Astrocyte (in vitro differentiated cells and primary cell): ENCODE measurements around the gene URB1. TPM values are rescaled to one million over a fixed set of nuclear protein-coding genes. Genes with fewer than 3 reads are reported as not detected.

ENCODE experiments used
- DNase-seq: peaks from one replicate; pipeline ENCODE4 v3.0.0-alpha.2; 2010; ENCODE audit warnings: low read depth
- FAIRE-seq: peaks from 2 replicates; lab custom pipeline; 2011; peaks lifted over from hg19 to GRCh38; lab: Jason Lieb, UNC
- H2AFZ ChIP-seq: 2 replicates; pipeline ENCODE4 v1.6.0; 2012; ENCODE audit warnings: low read depth, low read length, inconsistent platforms
- H3K27ac ChIP-seq: 2 replicates; pipeline ENCODE4 v1.5.1; 2011; ENCODE audit warnings: low read depth, low read length, inconsistent platforms
- H3K27me3 ChIP-seq: 2 replicates; pipeline ENCODE4 v1.6.0; 2011; ENCODE audit warnings: low read length, inconsistent platforms; ENCODE audit not compliant: insufficient read depth
- H3K36me3 ChIP-seq: 2 replicates; pipeline ENCODE4 v1.5.1; 2011; ENCODE audit warnings: low read length, inconsistent platforms; ENCODE audit not compliant: insufficient read depth
- H3K4me1 ChIP-seq: 2 replicates; pipeline ENCODE4 v1.5.1; 2011; ENCODE audit warnings: low read length, inconsistent platforms; ENCODE audit not compliant: insufficient read depth
- H3K4me2 ChIP-seq: 2 replicates; pipeline ENCODE4 v1.6.0; 2012; ENCODE audit warnings: low read length, inconsistent platforms
- H3K4me3 ChIP-seq: 2 replicates; pipeline ENCODE4 v1.5.1; 2011; ENCODE audit warnings: low read depth, mild to moderate bottlenecking, low read length, inconsistent platforms; ENCODE audit not compliant: insufficient read depth
- H3K79me2 ChIP-seq: 2 replicates; pipeline ENCODE4 v1.6.0; 2012; ENCODE audit warnings: mild to moderate bottlenecking, low read length, inconsistent platforms; ENCODE audit not compliant: insufficient read depth
- H3K9ac ChIP-seq: 2 replicates; pipeline ENCODE4 v1.6.0; 2012; ENCODE audit warnings: mild to moderate bottlenecking, low read length, inconsistent platforms
- H3K9me3 ChIP-seq: 2 replicates; pipeline ENCODE4 v1.5.1; 2012; ENCODE audit warnings: low read depth, mild to moderate bottlenecking, low read length, inconsistent platforms; ENCODE audit not compliant: insufficient read depth
- H4K20me1 ChIP-seq: 2 replicates; pipeline ENCODE4 v1.6.0; 2012; ENCODE audit warnings: low read length, inconsistent platforms; ENCODE audit not compliant: insufficient read depth
- H3K27ac Mint-ChIP-seq: one replicate; pipeline ENCODE4 v1.8.0; 2021; ENCODE audit warnings: mild to moderate bottlenecking, mixed read lengths; ENCODE audit not compliant: unreplicated experiment
- H3K27me3 Mint-ChIP-seq: one replicate; pipeline ENCODE4 v1.8.0; 2021; ENCODE audit warnings: low read depth, mixed read lengths; ENCODE audit not compliant: unreplicated experiment
- H3K36me3 Mint-ChIP-seq: one replicate; pipeline ENCODE4 v1.8.0; 2021; ENCODE audit warnings: low read depth, mixed read lengths; ENCODE audit not compliant: unreplicated experiment
- H3K4me1 Mint-ChIP-seq: one replicate; pipeline ENCODE4 v1.8.0; 2021; ENCODE audit warnings: low read depth, mixed read lengths; ENCODE audit not compliant: unreplicated experiment
- H3K4me3 Mint-ChIP-seq: one replicate; pipeline ENCODE4 v1.8.0; 2021; ENCODE audit warnings: mild to moderate bottlenecking, moderate library complexity, mixed read lengths; ENCODE audit not compliant: unreplicated experiment
- H3K9me3 Mint-ChIP-seq: one replicate; pipeline ENCODE4 v1.8.0; 2021; ENCODE audit warnings: mild to moderate bottlenecking, mixed read lengths; ENCODE audit not compliant: unreplicated experiment
- EZH2 ChIP-seq: IDR thresholded peaks from 2 replicates; pipeline ENCODE4 v1.6.1; 2012; ENCODE audit warnings: mild to moderate bottlenecking, low read length, inconsistent platforms; ENCODE audit not compliant: insufficient read depth
- total RNA-seq: library from RNA; stranded (reverse); gene quantifications from 2 replicates; pipeline ENCODE4 v1.2.1, GENCODE V29; 2021
- TF ChIP-seq, protein P1 (sequence below): IDR thresholded peaks from 2 replicates; pipeline ENCODE4 v1.5.1; 2011; ENCODE audit warnings: low read depth, mild to moderate bottlenecking, inconsistent platforms, low read length, moderate library complexity; ENCODE audit not compliant: insufficient read depth

URB1 gene
- total RNA-seq, 1 donor from 2014 or later: 19.2 TPM

DNA sequence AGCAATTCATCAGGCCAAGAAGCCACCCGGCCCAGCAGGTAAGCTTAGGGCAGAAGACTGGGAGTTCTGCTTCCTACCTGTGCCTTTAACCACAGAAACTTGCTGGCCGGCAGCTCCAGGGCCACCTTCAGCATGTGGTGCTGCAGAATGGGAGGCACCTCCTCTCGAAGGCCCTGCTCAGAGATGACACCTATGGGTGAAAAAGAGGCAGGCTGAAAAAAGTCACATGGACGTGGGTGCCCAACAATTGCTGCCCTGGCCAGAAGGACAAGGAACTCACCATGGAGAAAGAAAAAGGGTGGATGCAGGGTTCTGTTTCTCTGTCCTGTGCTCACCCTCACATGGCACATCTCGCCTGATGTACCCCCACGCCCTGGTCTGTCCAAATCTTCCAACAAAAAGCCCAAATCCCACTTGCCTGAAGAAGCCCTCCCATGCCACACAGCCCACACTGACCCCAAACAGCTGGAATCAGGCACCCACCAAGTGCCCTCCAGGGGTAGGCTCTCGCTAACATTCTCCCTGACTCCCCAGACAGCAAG lies 33.0 kb downstream of the URB1 start:
- Histone ChIP-seq H3K9ac (no peak overlapping the region), H4K20me1 (peaks cover 25% of the 10 kb centered on the region), H3K4me3 (no peak overlapping the region), H3K9me3 (no peaks in the 10 kb centered on the region), H3K79me2 (peaks cover 4% of the 10 kb centered on the region), H3K27me3 (no peaks in the 10 kb centered on the region), H3K4me1 (no peaks in the 10 kb centered on the region), H3K36me3 (peaks cover 72% of the 10 kb centered on the region), H3K4me2 (no peak overlapping the region), H2AFZ (no peak overlapping the region), H3K27ac (no peak overlapping the region)
- DNase-seq: no peak
- Mint-ChIP-seq H3K27me3 (no peaks in the 10 kb centered on the region), H3K4me1 (peaks cover 5% of the 10 kb centered on the region), H3K36me3 (peaks cover 30% of the 10 kb centered on the region), H3K9me3 (no peaks in the 10 kb centered on the region), H3K27ac (no peak overlapping the region), H3K4me3 (no peak overlapping the region)
- TF ChIP-seq, protein P1, sequence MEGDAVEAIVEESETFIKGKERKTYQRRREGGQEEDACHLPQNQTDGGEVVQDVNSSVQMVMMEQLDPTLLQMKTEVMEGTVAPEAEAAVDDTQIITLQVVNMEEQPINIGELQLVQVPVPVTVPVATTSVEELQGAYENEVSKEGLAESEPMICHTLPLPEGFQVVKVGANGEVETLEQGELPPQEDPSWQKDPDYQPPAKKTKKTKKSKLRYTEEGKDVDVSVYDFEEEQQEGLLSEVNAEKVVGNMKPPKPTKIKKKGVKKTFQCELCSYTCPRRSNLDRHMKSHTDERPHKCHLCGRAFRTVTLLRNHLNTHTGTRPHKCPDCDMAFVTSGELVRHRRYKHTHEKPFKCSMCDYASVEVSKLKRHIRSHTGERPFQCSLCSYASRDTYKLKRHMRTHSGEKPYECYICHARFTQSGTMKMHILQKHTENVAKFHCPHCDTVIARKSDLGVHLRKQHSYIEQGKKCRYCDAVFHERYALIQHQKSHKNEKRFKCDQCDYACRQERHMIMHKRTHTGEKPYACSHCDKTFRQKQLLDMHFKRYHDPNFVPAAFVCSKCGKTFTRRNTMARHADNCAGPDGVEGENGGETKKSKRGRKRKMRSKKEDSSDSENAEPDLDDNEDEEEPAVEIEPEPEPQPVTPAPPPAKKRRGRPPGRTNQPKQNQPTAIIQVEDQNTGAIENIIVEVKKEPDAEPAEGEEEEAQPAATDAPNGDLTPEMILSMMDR: peak; percentile 12
- TF ChIP-seq EZH2: no peak
- no peak for FAIRE-seq

- Histone ChIP-seq H4K20me1 (peaks cover 22% of the 10 kb centered on the region), H3K4me3 (no peak overlapping the region), H3K9me3 (no peaks in the 10 kb centered on the region), H3K9ac (no peak overlapping the region), H3K4me1 (no peaks in the 10 kb centered on the region), H2AFZ (no peak overlapping the region), H3K79me2 (no peaks in the 10 kb centered on the region), H3K4me2 (no peak overlapping the region), H3K27me3 (no peaks in the 10 kb centered on the region), H3K36me3 (peaks cover 87% of the 10 kb centered on the region), H3K27ac (no peak overlapping the region)
- no peaks in the 10 kb centered on the region for H3K27me3 Mint-ChIP-seq
- no peak for FAIRE-seq
- TF ChIP-seq EZH2: no peak
- TF ChIP-seq, protein P1: no peak
- no peak overlapping the region for H3K4me3 Mint-ChIP-seq
- H3K9me3 Mint-ChIP-seq: no peaks in the 10 kb centered on the region
- no peak for DNase-seq
- H3K36me3 Mint-ChIP-seq: peaks cover 25% of the 10 kb centered on the region
- H3K4me1 Mint-ChIP-seq: no peaks in the 10 kb centered on the region
- H3K27ac Mint-ChIP-seq: no peak overlapping the region
Observed at GRCh38 chr21:32356874-32357395, 35.9 kb downstream of the URB1 start.

DNA sequence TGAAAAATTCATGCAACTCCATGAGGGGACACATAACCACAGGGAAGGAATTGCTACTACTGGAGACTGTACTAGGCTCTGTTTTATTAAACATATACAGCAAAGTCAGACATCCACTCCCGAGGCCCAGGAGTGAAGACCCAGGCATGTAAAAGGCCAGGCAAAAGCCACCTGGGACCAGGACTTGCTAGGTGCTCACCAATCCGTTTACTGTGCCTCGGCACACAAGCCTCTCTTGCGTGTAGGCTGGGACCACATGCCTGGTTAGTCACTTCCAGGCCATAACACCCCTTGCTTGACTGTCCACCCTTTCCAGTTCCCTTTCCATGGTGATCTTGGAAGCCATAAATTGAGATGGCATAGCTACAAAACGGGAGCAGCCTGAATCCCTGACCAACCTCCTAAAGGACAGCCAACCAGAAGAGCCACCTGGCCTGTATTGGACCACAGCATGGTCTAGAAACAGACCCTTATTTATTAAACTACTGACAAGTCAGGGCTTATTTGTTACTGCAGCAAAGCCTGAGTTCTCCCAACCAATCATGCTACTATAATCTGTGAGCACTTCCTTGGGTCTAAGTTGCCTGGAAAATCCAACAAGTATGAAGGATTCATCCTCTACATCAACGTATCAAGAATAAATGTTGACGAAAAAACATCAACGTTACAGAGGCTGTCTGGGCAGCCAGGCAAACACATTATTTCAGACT lies 39.7 kb downstream of the URB1 start:
- Mint-ChIP-seq H3K9me3 (no peaks in the 10 kb centered on the region), H3K36me3 (peaks cover 32% of the 10 kb centered on the region), H3K4me3 (no peak overlapping the region), H3K27ac (no peak overlapping the region), H3K4me1 (peaks cover 3% of the 10 kb centered on the region), H3K27me3 (no peaks in the 10 kb centered on the region)
- Histone ChIP-seq H3K27ac (no peak overlapping the region), H3K9ac (no peak overlapping the region), H3K79me2 (no peaks in the 10 kb centered on the region), H3K9me3 (no peaks in the 10 kb centered on the region), H3K4me1 (no peaks in the 10 kb centered on the region), H3K4me3 (no peak overlapping the region), H2AFZ (no peak overlapping the region), H3K36me3 (peaks cover 80% of the 10 kb centered on the region), H3K27me3 (no peaks in the 10 kb centered on the region), H4K20me1 (peaks cover 32% of the 10 kb centered on the region), H3K4me2 (no peak overlapping the region)
- FAIRE-seq (no peak), DNase-seq (no peak)
- no peak for TF ChIP-seq EZH2
- TF ChIP-seq, protein P1: no peak
